GM12864 (cell line): ENCODE data around the gene PRSS53.
"Not testable (repeated sequence)": the region's sequence is repeated elsewhere in the genome, so short reads cannot be mapped to it uniquely, and the experiment has no call there.

Source experiments
- DNase-seq: peaks from one replicate; pipeline ENCODE4 v3.0.0-alpha.2; 2011; ENCODE audit warnings: low read depth
- H3K4me3 ChIP-seq: 2 replicates; pipeline ENCODE4 v1.5.1; 2011; ENCODE audit warnings: mild to moderate bottlenecking, low read depth, low read length, control low read depth
- TF ChIP-seq, protein P1 (sequence below): IDR thresholded peaks from 2 replicates; pipeline ENCODE4 v1.5.1; 2011; ENCODE audit warnings: low read depth, mild to moderate bottlenecking, moderate library complexity, low read length, control low read depth, inconsistent platforms; ENCODE audit errors: missing control alignments

The PRSS53 gene

DNA sequence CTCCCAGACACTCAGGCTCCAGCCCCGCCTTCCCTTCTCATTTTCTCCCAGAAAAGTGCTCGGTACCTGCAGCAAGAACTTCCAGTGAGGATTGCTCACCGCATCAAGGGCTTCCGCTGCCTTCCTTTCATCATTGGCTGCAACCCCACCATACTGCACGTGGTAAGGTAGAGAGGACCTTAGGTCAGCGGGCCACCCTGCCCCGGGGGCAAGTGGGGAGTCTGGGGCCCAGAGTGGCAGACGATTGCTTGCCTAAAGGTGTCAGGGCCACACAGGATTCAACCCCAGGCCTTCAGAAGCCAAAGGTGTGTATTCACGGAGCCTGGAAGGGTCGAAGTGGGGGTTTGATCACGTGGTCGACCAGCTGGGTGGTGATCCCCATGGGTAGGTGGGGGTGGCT lies 20.9 kb upstream of the PRSS53 start:
- TF ChIP-seq, protein P1, sequence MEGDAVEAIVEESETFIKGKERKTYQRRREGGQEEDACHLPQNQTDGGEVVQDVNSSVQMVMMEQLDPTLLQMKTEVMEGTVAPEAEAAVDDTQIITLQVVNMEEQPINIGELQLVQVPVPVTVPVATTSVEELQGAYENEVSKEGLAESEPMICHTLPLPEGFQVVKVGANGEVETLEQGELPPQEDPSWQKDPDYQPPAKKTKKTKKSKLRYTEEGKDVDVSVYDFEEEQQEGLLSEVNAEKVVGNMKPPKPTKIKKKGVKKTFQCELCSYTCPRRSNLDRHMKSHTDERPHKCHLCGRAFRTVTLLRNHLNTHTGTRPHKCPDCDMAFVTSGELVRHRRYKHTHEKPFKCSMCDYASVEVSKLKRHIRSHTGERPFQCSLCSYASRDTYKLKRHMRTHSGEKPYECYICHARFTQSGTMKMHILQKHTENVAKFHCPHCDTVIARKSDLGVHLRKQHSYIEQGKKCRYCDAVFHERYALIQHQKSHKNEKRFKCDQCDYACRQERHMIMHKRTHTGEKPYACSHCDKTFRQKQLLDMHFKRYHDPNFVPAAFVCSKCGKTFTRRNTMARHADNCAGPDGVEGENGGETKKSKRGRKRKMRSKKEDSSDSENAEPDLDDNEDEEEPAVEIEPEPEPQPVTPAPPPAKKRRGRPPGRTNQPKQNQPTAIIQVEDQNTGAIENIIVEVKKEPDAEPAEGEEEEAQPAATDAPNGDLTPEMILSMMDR: no peak
- DNase-seq: no peak
- no peak overlapping the region for H3K4me3 ChIP-seq

DNA sequence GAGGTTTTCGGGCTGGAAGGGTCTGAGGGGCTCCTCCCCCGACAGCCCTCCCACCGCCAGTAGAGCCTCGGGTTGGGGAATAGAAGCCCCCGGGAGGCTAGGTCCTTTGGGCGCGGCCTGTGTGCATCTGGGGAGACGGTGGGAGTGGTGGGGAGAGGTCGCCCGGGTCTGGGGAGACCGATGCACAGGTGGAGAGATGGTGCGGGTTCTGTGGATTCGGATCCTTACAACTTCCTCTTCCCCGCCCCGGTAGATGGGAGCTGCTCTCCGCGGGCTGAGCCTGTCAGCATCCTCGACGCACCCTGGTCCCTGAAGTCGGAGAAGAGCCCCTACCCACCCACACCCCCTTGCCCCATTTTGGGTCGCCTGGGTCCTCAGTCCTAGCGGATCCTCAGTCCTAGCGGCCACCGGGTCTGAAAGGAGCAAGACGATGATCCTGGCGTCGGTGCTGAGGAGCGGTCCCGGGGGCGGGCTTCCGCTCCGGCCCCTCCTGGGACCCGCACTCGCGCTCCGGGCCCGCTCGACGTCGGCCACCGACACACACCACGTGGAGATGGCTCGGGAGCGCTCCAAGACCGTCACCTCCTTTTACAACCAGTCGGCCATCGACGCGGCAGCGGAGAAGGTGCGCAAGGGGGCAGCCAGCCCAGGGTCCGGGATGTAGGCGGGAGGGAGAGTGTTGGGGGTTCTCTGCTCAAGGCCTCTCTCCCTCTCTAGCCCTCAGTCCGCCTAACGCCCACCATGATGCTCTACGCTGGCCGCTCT lies 20.2 kb upstream of the PRSS53 start:
- TF ChIP-seq, protein P1: no peak
- DNase-seq: no peak
- peak overlapping the region; percentile 90 for H3K4me3 ChIP-seq

DNA sequence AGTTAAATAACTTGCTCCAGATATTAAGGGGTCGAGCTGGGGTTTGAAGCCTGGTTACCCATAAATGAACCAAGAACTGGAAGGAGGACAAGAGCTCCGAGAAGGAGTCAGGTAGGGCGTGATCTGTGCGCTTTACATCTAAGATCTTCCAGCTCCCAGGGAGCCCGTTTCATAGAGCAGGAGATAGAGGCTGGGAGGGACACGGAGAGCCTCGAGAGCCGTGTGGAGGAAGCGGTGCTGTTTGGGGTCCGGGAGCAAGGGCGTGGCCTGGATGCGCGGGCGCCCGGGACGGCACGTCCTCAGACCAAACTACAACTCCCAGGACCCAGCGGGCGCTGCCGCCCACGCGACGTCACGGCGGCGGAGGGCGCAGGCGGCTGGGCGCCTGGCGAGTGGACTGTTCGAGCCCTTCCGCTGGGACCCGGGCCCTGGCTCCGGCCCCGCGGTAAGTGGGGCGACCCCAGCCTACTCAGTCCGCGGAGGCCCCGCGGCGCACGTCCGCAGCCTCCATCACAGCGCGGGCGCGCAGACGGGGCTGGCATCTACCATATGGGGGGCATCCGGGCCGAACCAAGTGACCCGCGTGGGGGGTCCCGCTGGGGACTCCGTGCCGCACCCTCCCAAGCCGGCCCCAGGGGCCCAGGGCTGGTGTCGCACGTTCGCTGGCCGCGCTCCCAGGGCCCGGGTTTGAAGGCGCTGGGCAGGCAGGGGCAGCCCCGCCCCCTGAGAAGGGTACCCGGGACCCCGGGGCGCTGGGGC lies 19.5 kb upstream of the PRSS53 start, which contains the start of gene BCKDK:
TSS of gene BCKDK (plus strand) at position 352 of the 759 bp plus-strand sequence. CDS start 838 bp downstream, outside the sequence.
- TF ChIP-seq, protein P1: no peak
- DNase-seq: peak; percentile 59
- peak within 1 kb of the TSS; percentile 90 for H3K4me3 ChIP-seq

DNA sequence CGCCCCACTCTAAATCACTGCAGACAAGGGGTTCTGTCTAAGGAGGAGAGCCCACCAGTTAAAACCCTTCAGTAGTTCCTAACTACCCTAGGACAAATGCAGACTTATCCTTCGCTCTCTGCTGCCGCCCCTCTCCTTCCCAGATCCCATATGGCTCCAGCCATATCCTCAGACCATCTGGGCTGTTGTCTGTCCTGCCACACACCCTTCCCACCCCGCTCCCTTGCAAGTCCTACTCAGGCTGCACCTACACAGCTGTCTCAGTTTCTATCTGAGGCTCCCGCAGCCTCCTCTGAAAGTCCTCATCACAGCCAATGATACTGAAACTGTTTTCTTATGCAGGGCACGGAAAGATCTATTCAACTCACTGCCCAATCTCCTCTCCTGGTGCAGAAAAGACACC lies 18.7 kb upstream of the PRSS53 start:
- TF ChIP-seq, protein P1: no peak
- H3K4me3 ChIP-seq: peak overlapping the region; percentile 90; the same call in 1 of the 2 replicates
- DNase-seq: peak; percentile 49

DNA sequence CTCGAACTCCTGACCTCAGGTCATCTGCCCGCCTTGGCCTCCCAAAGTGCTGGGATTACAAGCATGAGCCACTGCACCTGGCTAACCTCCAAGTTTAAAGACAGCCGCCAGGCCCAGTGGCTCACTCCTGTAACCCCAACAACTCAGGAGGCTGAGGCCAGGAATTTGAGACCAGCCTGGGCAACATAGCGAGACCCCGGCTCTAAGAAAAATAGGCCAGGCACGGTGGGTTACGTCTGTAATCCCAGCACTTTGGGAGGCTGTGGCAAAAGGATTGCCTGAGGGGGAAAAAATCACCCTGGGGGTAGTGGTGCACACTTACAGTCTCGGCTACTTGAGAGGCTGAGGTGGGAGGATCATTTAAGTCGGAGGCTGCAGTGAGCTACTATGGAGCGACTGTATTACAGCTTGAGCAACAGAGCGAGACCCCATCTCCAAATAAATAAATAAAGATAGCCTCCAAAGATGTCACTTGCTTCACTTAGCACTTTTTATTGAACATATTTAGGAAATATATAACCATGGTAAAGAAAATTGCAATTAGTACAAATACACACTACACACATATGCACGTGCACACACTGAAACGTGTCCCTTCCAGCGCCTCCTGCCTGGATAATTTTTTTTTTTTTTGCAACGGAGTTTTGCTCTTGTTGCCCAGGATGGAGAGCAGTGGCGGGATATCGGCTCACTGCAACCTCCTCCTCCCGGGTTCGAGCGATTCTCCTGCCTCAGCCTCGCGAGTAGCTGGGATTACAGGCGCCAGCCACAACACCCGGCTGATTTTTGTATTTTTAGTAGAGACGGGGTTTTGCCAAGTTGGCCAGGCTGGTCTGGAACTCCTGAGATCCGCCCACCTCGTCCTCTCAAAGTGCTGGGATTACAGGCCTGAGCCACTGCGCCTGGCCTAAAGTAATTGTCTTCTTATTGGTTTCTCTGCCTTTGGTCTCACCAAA lies 18.0 kb upstream of the PRSS53 start:
- no peak for DNase-seq
- H3K4me3 ChIP-seq: no peak overlapping the region; the same call in 1 of the 2 replicates
- TF ChIP-seq, protein P1: no peak

DNA sequence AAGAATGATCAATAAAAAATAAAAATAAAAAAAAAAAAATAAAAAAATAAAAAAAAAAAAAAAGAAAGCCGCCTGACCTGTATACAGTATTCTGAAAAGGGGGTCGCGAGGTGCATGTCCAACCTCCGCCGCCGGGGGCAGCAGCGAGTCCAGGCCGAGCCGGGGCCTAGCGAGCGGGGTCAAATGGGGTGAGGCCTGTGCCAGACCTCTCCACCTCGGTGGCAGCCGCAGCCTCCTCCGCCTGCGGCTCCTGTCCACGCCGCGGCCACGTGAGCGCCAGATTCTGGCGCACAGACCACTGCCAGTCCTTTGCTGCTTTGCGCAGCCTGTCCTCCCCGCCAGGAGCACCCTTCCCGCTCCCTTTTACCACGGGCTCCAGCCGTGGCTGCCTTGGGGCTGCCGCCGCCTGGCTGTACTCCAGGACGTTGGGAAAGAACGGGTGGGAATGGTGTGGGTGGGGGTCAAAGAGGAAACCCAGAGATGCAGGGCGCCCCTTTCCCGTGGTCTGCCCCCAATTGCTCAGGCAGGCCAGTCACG lies 17.0 kb upstream of the PRSS53 start:
- no peak overlapping the region for H3K4me3 ChIP-seq

DNA sequence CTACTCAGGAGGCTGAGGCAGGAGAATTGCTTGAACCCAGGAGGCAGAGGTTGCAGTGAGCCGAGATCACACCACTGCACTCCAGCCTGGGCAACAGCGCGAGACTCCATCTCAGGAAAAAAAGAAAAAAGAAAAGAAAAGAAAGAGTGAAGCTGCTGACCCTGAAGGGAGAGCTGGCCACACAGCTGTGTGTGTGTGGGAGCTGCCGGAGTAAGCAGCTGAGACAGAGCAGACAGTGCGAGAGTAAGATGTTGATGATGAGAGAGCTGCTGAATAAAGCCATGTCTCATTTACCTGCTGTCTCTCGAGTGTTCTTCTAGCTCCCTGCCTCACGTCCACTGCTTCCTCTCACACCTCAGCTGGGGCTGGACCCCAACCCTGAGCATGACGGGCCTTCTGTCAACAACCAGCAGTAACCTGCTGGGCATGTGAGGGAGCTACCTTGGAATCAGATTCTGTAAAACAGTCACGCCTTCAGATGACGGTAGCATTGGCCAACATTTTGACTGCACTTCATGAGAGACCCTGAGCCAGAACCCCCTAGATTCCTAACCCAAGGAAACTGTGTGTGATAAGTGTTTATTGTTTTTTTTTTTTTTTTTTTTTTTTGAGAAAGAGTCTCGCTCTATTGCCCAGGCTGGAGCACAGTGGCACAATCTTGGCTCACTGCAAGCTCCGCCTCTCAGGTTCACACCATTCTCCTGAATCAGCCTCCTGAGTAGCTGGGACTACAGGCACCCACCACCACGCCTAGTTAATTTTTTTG lies 12.3 kb upstream of the PRSS53 start:
- not testable (repeated sequence) for DNase-seq, H3K4me3 ChIP-seq

More for the DNA sequence above, 17.0 kb upstream of the PRSS53 start:
- no peak for DNase-seq
- TF ChIP-seq, protein P1: peak; percentile 78
